Measurements from ENCODE around the gene KCNG2. TPM values are rescaled to one million over a fixed set of nuclear protein-coding genes. Genes with fewer than 3 reads are reported as not detected.

Gene KCNG2
- total RNA-seq, 2 experiments from 2014 or later: not detected

GRCh38 chr18:79884963-79885728, 87.4 kb downstream of the KCNG2 start:
- ATAC-seq (ENCODE audit: poor library complexity) (no peak), DNase-seq (peak in 1 of 14 experiments; percentile 9)
- no peak overlapping the region for H3K4me3 Mint-ChIP-seq
- no peak overlapping the region for H3K27ac ChIP-seq (ENCODE audit: low read depth in 1 of 2, low read length in 2 of 2)
- H3K36me3 Mint-ChIP-seq (ENCODE audit: low read depth): no peaks in the 10 kb centered on the region
- peaks cover 24 to 59% of the 10 kb centered on the region in 2 experiments for H3K9me3 ChIP-seq (ENCODE audit: control insufficient read depth in 1 of 2, insufficient read depth in 1 of 2, low read length in 2 of 2)
- no peaks in the 10 kb centered on the region for H3K27me3 ChIP-seq (ENCODE audit: control insufficient read depth in 1 of 2, insufficient read depth in 2 of 2, low read length in 2 of 2)
- no peaks in the 10 kb centered on the region for H3K27me3 Mint-ChIP-seq
- no peak for TF ChIP-seq CTCF (IDR thresholded peaks at IDR 0.05)
- no peak overlapping the region for H3K4me3 ChIP-seq (ENCODE audit: low read length)
- intact Hi-C loops (cut with DNase I, micrococcal nuclease): no loop called here
- H3K27ac Mint-ChIP-seq: no peak overlapping the region
- H3K36me3 ChIP-seq (ENCODE audit: insufficient read depth, low read length): no peaks in the 10 kb centered on the region
- H3K4me1 ChIP-seq (ENCODE audit: insufficient read depth, low read length): no peaks in the 10 kb centered on the region
- ChIA-PET POLR2A (no interaction called here), CTCF (no interaction called here)
- peaks cover 9% of the 10 kb centered on the region for H3K9me3 Mint-ChIP-seq
- H3K4me1 Mint-ChIP-seq (ENCODE audit: low read depth): no peaks in the 10 kb centered on the region

- CTCF ChIA-PET: no interaction called here
- ATAC-seq (ENCODE audit: poor library complexity) (no peak), DNase-seq (peak in 2 of 14 experiments; percentile 14 to 27)
Measured at GRCh38 chr18:79887181-79888000, 89.7 kb downstream of the KCNG2 start.

GRCh38 chr18:79888016-79888415, 90.3 kb downstream of the KCNG2 start:
- Mint-ChIP-seq H3K9me3 (peaks cover 18% of the 10 kb centered on the region), H3K27me3 (no peaks in the 10 kb centered on the region), H3K4me1 (ENCODE audit: low read depth) (no peaks in the 10 kb centered on the region), H3K4me3 (no peak overlapping the region), H3K27ac (no peak overlapping the region), H3K36me3 (ENCODE audit: low read depth) (no peaks in the 10 kb centered on the region)
- TF ChIP-seq CTCF (IDR thresholded peaks at IDR 0.05): no peak
- CTCF ChIA-PET: interaction anchor here (0.7 kb wide), 1 partner anchor 100 kb away, joined by 3 read pairs; no protein-coding TSS in a partner anchor
- no peak overlapping the region for H3K4me3 ChIP-seq (ENCODE audit: low read length)
- H3K27me3 ChIP-seq (ENCODE audit: control insufficient read depth in 1 of 2, insufficient read depth in 2 of 2, low read length in 2 of 2): no peaks in the 10 kb centered on the region
- H3K36me3 ChIP-seq (ENCODE audit: insufficient read depth, low read length): no peaks in the 10 kb centered on the region
- peaks cover 44 to 66% of the 10 kb centered on the region in 2 experiments for H3K9me3 ChIP-seq (ENCODE audit: control insufficient read depth in 1 of 2, insufficient read depth in 1 of 2, low read length in 2 of 2)
- H3K27ac ChIP-seq (ENCODE audit: low read depth in 1 of 2, low read length in 2 of 2): no peak overlapping the region
- DNase-seq (no peak), ATAC-seq (ENCODE audit: poor library complexity) (no peak)
- POLR2A ChIA-PET: no interaction called here
- intact Hi-C loops (cut with DNase I, micrococcal nuclease): no loop called here
- H3K4me1 ChIP-seq (ENCODE audit: insufficient read depth, low read length): no peaks in the 10 kb centered on the region

More at GRCh38 chr18:79887181-79888000, 89.7 kb downstream of the KCNG2 start:
- intact Hi-C loops (cut with DNase I, micrococcal nuclease): no loop called here
- Histone ChIP-seq H3K36me3 (ENCODE audit: insufficient read depth, low read length) (no peaks in the 10 kb centered on the region), H3K4me1 (ENCODE audit: insufficient read depth, low read length) (no peaks in the 10 kb centered on the region), H3K4me3 (ENCODE audit: low read length) (no peak overlapping the region), H3K9me3 (ENCODE audit: control insufficient read depth in 1 of 2, insufficient read depth in 1 of 2, low read length in 2 of 2) (peaks cover 39 to 72% of the 10 kb centered on the region in 2 experiments), H3K27me3 (ENCODE audit: control insufficient read depth in 1 of 2, insufficient read depth in 2 of 2, low read length in 2 of 2) (no peaks in the 10 kb centered on the region), H3K27ac (ENCODE audit: low read depth in 1 of 2, low read length in 2 of 2) (no peak overlapping the region)
- peaks cover 14% of the 10 kb centered on the region for H3K9me3 Mint-ChIP-seq
- no peaks in the 10 kb centered on the region for H3K27me3 Mint-ChIP-seq
- no peak overlapping the region for H3K4me3 Mint-ChIP-seq
- no peaks in the 10 kb centered on the region for H3K36me3 Mint-ChIP-seq (ENCODE audit: low read depth)
- POLR2A ChIA-PET: no interaction called here
- TF ChIP-seq CTCF (IDR thresholded peaks at IDR 0.05): no peak
- no peak overlapping the region for H3K27ac Mint-ChIP-seq
- no peaks in the 10 kb centered on the region for H3K4me1 Mint-ChIP-seq (ENCODE audit: low read depth)

Measured in CD4-positive, alpha-beta T cell (primary cell).